ENCODE results near the gene PNPLA2.

- TF ChIP-seq FOXP4 (CRISPR knock-in tag; IDR thresholded peaks at IDR 0.05) (no peak), ETV6 (CRISPR knock-in tag; IDR thresholded peaks at IDR 0.05) (peak; percentile 78), MAX (CRISPR knock-in tag; IDR thresholded peaks at IDR 0.05) (peak; percentile 78), USF2 (CRISPR knock-in tag; IDR thresholded peaks at IDR 0.05) (peak; percentile 28; the same call in 1 of the 2 replicates), ZNF138 (CRISPR knock-in tag; conservative IDR thresholded peaks at IDR 0.05) (no peak; the same call in 1 of the 2 replicates), CTCF (IDR thresholded peaks at IDR 0.05) (peak; percentile 57), SMAD4 (CRISPR knock-in tag; IDR thresholded peaks at IDR 0.05) (no peak), NR3C1 (CRISPR knock-in tag; conservative IDR thresholded peaks at IDR 0.05; ENCODE audit: low read depth) (no peak), ELF4 (CRISPR knock-in tag; IDR thresholded peaks at IDR 0.05; ENCODE audit: low read depth) (no peak), MYBL2 (CRISPR knock-in tag; IDR thresholded peaks at IDR 0.05) (no peak), ATF3 (CRISPR knock-in tag; conservative IDR thresholded peaks at IDR 0.05) (no peak), ATF6 (CRISPR knock-in tag; IDR thresholded peaks at IDR 0.05) (no peak), NFYB (CRISPR knock-in tag; conservative IDR thresholded peaks at IDR 0.05; ENCODE audit: low read depth) (no peak)
Observed at GRCh38 chr11:783581-784015, 35.1 kb upstream of the PNPLA2 start.
